NCI-H524 treated with DMSO at 0.1 percent for 48 hours (cell line): ENCODE results near the gene MCL1.
"Not testable (repeated sequence)": the region's sequence is repeated elsewhere in the genome, so short reads cannot be mapped to it uniquely, and the experiment has no call there.

Experiments used
- DNase-seq: peaks from one replicate; lab custom pipeline; 2025; lab: John Stamatoyannopoulos, UW

MCL1 gene

DNA sequence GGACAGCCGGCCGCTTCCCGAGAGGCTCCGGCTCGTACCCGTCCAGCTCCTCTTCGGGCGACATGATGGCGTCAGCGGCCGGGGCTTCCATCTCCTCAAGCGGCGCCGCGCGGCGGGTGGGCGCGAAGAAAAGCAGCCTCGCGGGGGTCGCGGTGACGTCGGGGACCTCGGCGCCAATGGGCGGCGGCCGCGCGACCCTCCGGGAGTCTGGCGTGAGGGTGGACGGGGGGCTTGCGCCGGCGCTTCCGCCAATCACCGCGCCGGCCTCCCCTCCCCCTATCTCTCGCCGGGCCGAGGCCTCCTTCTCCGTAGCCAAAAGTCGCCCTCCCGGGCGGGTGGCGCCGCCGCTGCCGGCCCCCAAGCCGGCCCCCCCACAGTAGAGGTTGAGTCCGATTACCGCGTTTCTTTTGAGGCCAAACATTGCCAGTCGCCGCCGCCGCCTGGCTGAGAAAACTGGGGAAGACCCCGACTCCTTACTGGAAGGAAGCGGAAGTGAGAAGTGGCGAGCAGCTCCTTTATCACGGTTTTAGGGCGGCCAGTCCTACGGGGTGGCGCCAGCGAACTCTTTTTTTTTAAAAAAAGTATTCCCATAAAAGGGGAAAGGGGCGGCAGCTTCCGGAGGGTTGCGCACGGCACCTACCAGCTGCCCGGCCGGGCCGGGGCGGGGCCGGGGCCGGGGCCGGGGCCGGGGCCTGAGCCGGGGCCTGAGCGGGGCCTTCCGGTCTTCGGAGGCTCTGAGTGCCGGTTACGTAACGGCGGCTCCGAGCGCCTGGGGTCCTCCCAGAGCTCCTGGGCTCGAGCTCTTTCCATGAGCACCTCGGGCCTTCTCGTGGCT lies at the start of gene MCL1:
Gene MCL1, minus strand, starts transcription at position 501 of the 835 bp plus-strand sequence. Its CDS starts 80 bp downstream, at position 421.
- peak; percentile 44 for DNase-seq

DNA sequence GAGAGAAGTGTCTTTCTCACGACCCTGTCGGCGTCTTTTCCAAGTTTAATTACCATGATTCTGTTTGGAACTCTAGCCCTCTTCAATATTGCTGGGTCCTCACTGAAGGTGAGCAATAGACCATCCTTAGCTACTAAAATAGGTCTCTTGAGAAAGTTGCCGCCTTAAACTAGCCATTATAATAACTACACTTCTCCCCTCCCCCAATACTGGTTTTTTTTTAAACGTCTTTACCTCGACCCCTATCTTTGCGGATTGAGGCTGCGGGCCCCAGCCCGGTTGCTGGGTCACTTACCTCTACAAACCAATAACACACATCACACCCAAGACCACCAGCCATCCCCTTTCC lies 49.3 kb upstream of the MCL1 start:
- DNase-seq = no peak

- DNase-seq = no peak
Measured at GRCh38 chr1:150627826-150628410, 48.5 kb upstream of the MCL1 start.

DNA sequence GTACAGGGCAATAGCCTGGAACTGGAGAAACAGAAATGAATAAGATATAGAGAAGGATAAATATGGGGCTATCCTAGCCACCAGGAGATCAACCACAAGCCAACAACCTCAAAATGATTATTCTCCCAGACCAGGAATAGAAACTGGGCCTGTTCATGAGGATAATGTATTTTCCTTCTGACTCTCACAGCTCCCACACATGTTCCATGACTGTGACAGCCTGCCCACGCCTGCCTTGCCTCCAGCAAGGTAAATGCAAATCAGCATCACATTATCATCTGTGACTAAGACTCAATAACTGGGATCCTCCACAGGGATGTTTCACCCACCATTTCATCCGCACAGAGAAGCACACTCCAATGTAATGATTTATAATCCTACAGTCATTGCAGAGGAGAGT lies 46.7 kb upstream of the MCL1 start:
- no peak for DNase-seq

DNA sequence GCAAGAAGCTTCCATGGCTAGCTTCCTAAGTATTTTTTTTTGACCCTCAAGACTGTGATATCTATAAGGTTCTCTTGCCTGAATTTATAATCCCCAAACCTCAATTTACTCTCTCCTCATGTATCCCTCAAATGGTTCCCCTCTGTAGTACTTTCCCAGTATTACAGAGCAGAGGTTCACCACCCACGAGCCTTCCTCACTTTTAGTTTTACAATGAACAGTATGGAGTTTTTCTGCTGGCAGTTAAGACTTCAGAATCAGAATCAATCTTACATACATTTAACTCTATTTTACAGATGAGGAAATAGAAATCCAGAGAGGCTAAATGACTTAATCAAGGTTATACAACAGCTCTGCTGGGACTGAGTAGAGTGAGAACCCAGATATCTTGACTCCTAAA lies 45.1 kb upstream of the MCL1 start:
- DNase-seq = not testable (repeated sequence)

DNA sequence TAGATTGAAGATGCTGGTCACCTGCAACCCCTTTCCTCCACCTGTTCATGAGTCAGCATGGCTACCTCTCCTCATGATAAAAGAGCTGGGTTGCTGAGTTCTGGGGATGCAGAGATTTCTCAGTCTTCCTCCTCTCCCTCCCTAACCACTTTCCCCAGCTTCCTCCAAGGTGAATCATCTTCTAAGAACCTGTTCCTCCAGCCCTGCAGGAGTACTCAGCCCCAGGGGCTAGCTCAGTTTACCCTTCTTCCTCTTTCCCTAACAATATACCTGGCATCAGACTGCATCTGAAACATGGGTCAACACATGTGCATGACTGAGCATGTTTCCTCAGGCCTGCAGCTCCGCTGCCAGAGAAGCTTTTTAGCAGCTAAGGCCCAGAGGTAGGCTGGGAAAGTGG lies 44.7 kb upstream of the MCL1 start:
- not testable (repeated sequence) for DNase-seq

- no peak for DNase-seq
Measured at GRCh38 chr1:150622303-150622975, 43.0 kb upstream of the MCL1 start.

DNA sequence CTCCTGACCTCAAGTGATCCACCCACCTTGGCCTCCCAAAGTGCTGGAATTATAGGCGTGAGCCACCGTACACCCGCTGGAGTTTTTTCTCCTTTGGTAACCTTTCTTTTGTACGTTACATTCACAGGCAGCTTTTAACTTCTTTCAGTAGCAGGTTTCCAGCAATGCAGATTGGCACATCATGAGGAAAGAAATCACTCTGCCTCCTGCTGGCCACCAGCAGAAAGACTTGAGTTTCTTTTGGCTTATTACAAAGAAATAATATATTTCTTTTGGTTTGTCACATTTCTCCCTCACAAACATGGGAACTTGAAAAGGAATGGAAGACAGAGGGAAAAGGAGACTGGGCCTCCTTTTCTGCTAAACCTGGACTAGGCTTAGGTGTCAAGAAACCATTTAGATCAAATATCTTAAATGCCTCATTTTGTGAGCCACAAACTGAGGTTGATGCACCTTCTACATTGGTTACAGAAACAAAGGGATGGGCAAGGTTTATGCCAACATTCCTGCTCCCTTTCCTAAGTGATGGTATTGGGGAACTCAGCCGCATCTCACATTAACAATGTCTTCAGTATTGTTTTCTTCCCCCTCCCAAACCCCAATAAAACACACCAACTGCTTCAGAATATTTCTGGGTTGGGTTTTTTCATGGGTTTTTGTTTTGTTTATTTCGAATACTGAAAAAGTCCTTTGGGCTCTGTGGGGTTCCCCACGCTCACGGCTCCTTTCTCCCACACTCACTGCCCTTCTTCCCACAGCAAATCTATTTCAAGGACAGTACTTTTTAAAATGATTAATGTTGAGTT lies 42.3 kb upstream of the MCL1 start:
- DNase-seq = no peak

- no peak for DNase-seq
Measured at GRCh38 chr1:150620919-150621318, 41.5 kb upstream of the MCL1 start.

- DNase-seq = no peak
Measured at GRCh38 chr1:150619576-150620509, 40.4 kb upstream of the MCL1 start.

- DNase-seq = no peak
Measured at GRCh38 chr1:150615346-150616201, 36.2 kb upstream of the MCL1 start.

DNA sequence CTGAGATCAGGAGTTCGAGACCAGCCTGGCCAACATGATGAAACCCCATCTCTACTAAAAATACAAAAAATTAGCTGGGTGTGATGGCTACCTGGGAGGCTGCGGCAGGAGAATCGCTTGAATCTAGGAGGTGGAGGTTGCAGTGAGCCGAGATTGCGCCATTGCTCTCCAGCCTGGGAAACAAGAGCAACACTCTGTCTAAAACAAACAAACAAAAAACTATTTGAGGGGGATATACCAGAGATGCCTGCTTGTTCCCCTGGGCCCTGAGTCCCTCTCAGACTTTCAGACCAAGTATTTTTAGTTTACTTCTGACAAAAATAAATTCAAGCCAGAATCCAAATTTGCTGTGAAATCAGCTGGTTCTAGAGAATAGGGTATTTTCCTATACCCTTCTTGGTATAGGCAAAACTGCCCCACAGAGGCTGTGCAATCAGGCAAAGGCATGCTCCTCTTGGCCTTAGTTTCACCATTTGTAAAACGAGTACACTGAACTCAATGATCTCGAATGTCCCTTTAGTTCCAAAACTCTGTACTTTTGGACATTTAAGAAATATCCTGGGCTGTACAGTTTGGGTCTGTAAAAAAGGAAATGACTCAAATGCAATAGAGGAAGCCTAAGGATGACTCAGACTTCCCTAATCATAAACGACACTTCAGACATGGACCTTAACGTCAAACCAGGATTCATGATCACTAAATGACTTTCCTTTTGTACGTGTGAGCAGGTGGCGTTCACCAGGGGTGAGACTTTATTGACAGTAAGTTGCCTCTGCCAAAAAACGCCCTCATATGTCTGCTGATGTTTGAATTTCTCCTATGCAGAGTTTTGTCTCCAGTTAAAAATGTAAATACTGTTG lies 33.9 kb upstream of the MCL1 start:
- no peak for DNase-seq

DNA sequence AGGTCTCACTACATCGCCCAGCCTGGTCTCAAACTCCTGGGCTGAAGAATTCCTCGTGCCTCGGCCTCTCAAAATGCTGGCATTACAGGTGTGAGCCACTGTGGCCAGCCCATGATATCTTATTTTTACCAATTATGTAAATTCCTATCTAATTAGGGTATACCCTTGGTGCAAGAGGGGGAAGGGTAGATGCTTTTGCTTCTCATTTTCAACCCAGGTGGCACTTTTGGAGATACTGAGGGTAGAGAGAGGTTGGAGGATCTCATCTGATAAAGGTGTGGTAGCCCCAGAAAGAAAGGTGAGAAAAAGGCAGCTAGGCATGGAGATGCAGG lies 32.6 kb upstream of the MCL1 start:
- no peak for DNase-seq

DNA sequence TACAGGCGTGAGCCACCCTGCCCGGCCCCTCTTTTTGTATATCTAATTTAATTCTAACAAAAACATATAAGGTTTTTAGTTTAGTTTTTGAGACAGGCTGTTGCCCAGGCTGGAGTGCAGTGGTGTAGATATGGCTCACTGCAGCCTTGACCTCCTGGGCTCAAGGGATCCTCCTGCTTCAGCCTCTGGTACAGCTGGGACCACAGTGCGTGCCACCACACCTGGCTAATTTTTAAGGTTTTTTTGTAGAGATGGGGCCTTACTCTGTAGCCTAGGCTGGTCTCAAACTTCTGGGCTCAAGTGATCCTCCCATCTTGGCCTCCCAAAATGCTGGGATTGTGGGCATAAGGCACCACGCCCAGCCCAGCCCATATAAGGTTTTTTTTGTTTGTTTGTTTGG lies 31.2 kb upstream of the MCL1 start:
- DNase-seq = no peak

DNA sequence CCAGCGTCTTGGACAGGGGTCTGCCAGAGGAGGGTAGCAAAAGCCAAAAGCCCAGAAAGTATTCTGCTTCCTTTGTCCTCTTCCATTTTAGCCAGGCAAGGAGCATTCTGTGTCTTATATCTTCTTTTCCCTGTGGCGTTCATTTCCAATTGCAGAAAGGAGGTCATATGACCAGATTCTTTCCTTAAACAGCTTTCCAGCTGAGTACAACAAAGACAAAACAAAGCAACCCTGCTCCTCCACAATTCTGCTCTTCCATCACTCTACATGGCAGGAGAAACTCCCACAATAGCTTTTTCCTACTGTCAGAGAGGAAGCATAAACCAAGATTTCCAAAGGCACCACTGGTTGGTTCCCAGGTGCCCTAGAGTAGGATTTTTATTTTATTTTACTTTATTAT lies 30.3 kb upstream of the MCL1 start:
- no peak for DNase-seq

GRCh38 chr1:150606463-150607142 lies 27.2 kb upstream of the MCL1 start:
- no peak for DNase-seq

- DNase-seq = not testable (repeated sequence)
Measured at GRCh38 chr1:150605451-150605731, 26.0 kb upstream of the MCL1 start.

DNA sequence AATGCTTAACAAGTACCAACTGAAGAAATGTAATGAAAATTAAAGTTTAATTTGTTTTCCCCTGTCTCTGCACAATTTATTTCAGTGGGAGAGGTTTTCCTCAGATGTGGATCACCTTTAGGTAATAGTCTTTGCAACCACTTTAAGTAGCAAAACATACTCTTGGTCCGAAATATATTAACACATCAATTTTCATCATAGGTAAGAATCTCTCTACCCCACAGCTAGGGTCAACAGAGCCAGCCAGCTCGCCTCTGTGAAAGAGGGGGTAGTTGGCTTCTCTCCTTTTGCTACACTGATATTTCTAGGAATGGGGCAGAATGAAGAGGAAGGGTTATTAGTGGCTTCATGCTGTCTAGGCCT lies 24.8 kb upstream of the MCL1 start:
- no peak for DNase-seq

- DNase-seq = no peak
Measured at GRCh38 chr1:150603711-150604110, 24.3 kb upstream of the MCL1 start.
